HG02938 (cell line): ENCODE data around the gene DPF1.

Source experiments
- ATAC-seq: cut with Tn5 transposase; IDR thresholded peaks from one replicate; pipeline ENCODE4 v1.9.1; 2021; ENCODE audit warnings: mild to moderate bottlenecking, moderate library complexity; ENCODE audit not compliant: unreplicated experiment

DPF1 gene

DNA sequence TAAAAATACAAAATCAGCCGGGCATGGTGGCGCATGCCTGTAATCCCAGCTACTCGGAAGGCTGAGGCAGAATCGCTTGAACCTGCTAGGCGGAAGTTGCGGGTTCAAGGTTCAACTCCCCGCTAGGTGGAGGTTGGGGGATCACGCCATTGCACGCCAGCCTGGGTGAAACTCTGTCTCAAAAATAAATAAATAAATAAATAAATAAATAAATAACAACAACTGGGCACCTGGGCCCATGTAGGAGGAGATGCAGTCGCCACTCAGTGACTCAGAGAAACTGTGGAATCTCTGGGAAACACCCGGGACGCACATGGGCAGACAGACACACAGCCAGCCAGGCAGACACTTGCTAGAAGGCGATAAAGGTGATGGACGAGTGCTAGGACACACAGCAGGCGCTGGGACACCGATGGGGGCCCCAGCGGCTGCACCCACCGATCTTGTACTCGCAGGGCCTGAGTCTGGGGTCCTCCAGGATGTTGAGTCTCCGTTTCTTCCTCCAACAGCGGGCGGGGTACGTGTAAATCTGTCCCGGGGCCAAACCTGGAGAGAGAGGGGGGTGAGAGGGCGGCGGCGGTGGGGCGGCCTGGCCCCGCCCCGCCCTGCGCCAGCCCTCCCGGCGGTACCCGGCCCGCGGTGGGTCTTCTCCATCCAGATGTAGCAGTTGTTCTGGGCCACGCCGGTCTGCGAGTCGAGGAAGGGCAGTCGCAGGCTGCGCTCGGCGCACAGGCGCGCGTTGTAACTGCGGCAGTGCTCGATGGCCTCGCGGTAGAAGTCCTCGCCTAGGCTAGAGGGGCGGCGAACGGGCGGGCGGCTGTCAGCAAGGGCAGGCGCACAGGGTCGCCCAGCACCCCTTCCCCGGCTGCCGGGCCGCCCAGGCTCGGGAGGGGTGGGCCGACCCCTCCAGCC lies 1.8 kb downstream of the DPF1 start:
- no peak for ATAC-seq

GRCh38 chr19:38221421-38221820 lies 2.6 kb downstream of the DPF1 start:
- no peak for ATAC-seq

GRCh38 chr19:38219221-38219620 lies 4.8 kb downstream of the DPF1 start:
- no peak for ATAC-seq

- no peak for ATAC-seq
These were observed 5.8 kb downstream of the DPF1 start for GRCh38 chr19:38218204-38218603.

DNA sequence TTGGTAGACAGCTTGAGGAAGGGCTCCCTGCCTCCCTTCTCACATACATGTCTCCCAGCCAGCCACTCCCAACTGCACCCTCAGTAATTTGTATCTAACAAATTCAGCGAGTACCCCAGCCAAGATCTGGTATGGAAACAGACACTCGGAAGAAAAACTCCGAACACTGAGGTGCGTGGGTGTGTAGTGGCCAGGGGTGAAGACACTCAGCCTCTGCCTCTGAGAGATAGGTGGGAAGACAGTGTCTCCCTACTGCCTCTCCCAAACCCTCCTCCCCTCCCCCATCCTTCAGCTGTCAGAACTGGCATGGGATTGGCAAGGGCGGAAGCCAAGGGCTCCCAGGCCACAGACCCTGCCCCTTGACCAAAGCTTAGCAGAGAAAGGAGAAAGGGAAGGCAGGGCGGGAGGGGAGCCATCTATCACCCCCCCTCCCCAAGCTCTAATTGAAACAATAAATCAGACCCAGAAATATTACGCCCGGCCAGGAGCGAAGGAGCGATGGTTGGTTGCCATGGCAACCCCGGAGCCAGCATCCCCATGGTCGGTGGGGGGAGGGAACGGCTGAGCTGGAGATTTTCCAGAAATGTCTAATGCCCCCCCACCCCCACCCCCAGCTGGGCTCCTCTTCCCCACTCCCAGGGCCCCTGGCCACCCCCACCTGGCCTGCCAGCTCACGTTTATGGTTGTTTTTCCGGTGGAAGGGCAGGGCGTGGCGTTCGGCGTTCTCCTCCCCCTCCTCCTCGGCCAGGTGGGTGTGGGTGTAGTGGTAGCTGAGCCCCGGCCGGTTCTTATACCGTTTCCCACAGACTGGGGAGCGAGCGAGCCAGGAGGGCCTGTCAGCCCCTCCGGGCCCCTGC lies 7.0 kb downstream of the DPF1 start:
- ATAC-seq = no peak

DNA sequence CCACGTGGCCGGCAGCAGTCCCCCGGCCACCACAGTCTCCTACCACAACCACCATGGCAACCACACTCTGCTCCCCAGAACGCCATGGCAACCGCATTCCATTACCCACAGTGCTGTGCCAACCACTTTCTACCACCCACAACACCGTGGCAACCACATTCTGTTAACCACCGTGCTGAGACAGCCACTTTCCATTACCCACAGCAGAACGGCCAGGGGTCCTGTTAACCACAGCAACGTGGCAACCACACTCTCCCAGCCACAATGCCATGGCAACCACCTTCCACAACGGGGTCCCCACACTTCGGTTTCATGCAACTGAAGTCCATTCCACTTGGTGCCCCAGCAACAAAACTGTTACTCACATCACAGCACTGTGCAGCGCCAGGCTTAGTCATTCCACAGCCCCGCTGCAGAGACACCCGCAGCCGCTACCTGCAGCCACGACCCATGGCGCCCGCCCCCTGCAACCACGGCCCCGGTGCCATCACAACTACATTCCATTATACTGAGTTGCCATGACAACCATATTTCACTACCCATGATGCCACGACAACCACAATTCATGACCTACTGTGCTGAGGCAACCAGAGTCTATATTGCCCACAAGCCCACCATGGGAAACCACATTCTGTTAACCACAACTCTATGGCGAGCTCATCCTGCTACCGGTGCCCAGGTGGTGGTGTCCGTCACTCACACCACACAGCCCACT lies 10.0 kb downstream of the DPF1 start:
- peak; percentile 52 for ATAC-seq

- no peak for ATAC-seq
These were observed 10.6 kb downstream of the DPF1 start for GRCh38 chr19:38213469-38213868.

DNA sequence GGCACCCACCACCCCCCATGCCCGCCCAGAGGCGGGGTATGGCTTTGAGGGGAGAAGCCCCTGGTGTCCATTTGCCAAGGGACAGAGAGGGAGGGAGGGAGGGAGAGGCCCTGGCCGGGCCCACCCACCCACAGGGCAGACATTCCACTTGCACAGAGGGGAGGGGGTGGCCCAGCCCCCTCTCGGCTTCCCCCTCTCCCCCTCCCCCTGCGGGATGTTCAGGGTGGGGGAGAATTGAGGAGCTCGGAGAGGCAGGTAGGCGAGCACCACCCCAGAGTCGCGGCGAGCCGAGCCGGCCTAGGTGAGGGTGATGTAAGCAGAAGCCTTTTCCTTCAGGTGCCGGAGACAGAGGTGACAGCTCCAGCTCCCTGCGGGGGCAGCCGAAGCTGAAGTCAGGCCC lies 12.3 kb downstream of the DPF1 start:
- ATAC-seq = no peak

DNA sequence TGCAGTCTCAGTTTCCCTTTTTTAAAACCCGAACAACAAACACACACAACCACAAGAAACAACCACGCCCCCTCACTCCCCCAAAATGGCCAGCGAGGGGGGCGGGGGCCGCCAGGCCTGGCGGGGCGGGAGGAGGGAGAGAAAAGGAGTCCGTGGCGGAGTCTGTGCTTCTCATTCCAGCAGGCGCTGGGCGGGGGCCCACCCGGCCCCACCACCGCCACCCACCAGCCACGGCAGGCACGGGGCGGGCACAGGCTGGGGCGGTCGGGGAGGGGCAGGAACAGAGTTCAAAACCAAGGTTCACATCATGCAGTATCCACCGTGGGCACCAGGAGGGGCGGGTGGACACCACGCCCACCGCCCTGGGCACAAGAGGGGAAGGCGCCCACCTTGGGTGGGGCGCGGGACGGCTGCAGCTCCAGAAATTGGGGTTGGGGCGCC lies 12.9 kb downstream of the DPF1 start:
- no peak for ATAC-seq

DNA sequence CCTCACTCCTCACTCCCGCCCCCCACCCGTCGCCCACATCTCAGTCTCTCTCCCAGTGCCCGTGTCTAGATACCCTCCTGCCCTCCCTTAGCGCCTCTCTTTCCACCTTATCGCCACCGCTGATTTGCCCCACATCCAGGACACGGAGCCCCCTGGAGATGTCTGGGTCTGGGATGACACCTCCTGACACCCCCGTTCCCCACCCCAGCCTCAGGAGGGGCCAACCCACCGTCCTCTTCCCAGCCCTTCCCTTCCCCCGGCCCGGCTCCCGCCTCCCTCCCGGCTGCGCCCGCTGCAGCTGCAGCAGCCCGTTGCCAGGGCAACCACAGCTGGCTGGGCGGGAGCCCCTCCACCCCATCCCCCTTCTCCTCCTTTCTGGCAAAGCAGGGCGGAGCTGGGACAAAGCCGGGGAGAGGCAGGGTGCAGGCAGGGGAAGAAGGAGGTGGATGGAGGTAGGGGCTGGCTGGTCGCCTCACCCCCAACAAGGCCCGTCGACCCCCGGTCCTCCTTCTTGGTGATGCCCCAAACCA lies 13.5 kb downstream of the DPF1 start:
- no peak for ATAC-seq

DNA sequence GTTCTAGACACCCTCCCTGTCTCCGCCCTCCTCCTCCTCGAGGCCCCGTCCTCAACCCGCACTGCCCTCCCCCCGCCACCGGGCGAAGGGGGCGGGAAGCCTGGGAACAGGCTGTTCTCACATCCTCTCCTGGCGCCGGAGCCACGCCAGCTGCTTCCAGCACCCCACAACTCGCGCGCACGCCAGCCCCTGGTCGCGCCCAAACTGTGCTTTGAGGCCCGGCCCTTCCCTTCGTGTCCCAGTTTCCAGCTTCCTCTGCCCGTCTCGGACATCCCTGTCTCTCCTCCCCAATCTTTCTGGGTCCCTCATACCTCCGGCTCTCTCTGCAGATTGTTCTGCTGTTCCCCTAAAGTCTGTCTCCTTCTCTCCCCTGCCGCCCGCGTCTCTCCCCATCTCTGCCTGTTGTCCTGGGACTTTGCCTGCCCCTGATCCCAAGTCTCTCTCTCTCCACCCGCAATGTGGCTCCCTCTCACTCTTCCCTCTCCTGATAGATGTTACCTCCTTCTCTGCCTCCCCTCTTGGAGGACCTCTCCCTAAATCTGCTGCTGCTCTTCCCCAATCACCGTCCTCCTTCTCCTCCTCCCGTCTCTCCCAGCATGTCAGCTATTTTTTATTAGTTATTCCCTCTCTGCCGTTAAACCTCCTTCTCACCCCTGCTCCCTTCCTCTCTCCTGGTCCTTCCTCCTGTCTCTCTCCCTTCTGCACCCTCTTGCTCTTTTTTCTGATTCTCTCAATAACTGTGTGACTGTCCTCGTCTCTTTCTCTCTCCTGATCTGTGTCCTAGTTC lies 14.2 kb downstream of the DPF1 start:
- ATAC-seq = no peak

- ATAC-seq = no peak
These were observed 14.9 kb downstream of the DPF1 start for GRCh38 chr19:38209152-38209551.

GRCh38 chr19:38208571-38208970 lies 15.5 kb downstream of the DPF1 start:
- no peak for ATAC-seq

- no peak for ATAC-seq
These were observed 16.5 kb downstream of the DPF1 start for GRCh38 chr19:38207543-38207942.

DNA sequence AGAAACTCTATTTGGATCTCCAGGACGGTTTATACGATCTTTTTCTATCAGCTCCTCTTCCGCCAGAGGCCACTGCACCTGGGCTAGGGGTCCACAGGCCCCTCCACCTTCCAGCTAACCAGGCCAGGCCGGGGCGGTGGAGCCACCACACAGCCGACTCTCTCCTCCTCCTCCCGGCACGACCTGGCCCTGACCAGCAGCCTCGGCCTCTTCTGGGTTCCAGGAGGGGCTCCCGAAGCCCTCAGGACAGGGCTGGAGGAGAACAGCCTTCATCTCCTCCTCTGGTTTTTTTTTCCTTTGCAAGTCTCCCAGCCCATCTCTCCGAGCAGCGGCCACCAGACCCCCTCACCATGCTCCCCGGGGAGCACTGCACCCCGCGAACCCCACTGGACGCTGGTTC lies 17.1 kb downstream of the DPF1 start:
- ATAC-seq = no peak

- ATAC-seq = no peak
These were observed 17.8 kb downstream of the DPF1 start for GRCh38 chr19:38206006-38206745.

GRCh38 chr19:38204728-38205127 lies 19.3 kb downstream of the DPF1 start:
- ATAC-seq = no peak

DNA sequence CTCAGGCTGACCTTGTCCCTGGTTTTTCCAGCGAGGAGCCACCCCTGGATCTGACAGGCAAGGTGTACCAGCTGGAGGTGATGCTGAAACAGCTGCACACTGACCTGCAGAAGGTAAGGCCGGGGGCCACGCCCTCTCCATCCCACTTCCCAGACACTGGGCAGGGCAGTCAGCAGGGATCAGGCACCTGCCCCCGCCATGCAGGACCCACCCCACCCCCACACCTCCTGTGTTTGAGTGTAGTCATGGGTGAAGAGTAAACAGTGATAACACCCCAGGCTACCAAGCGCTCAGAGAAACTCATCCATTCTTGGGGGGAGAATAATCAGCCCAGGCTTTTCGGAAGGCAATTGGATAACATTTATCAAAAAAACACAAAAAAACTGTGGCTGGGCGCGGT lies 19.9 kb downstream of the DPF1 start:
- no peak for ATAC-seq

DNA sequence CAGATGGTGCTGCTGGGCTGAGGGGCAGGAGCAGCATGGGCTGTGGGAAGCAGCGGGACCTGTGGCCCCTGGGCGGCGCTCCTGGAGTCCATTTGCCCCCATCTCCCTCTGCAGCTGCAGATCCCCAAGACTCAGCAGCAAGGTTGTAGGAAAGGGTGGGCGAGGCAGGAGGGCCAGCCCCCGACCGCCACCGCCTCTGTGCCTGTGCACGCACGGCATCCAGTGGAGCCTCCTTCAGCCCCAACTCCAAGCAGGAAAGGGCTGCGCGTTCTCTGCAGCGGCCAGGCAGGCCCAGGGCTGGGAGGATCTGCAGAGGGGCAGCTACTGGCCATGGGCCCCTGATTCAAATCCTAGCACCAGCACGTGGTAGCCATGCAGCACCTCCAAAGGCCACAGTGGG lies 20.8 kb downstream of the DPF1 start:
- ATAC-seq = no peak

GRCh38 chr19:38202504-38202903 lies 21.5 kb downstream of the DPF1 start:
- no peak for ATAC-seq
